HG03159 (cell line): Measurements from ENCODE around the gene RXFP4.
"Not testable (repeated sequence)": the region's sequence is repeated elsewhere in the genome, so short reads cannot be mapped to it uniquely, and the experiment has no call there.

Experiments
- ATAC-seq: cut with Tn5 transposase; IDR thresholded peaks from one replicate; pipeline ENCODE4 v1.9.1; 2021; ENCODE audit warnings: mild to moderate bottlenecking, moderate library complexity; ENCODE audit not compliant: unreplicated experiment

Gene RXFP4, protein sequence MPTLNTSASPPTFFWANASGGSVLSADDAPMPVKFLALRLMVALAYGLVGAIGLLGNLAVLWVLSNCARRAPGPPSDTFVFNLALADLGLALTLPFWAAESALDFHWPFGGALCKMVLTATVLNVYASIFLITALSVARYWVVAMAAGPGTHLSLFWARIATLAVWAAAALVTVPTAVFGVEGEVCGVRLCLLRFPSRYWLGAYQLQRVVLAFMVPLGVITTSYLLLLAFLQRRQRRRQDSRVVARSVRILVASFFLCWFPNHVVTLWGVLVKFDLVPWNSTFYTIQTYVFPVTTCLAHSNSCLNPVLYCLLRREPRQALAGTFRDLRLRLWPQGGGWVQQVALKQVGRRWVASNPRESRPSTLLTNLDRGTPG

DNA sequence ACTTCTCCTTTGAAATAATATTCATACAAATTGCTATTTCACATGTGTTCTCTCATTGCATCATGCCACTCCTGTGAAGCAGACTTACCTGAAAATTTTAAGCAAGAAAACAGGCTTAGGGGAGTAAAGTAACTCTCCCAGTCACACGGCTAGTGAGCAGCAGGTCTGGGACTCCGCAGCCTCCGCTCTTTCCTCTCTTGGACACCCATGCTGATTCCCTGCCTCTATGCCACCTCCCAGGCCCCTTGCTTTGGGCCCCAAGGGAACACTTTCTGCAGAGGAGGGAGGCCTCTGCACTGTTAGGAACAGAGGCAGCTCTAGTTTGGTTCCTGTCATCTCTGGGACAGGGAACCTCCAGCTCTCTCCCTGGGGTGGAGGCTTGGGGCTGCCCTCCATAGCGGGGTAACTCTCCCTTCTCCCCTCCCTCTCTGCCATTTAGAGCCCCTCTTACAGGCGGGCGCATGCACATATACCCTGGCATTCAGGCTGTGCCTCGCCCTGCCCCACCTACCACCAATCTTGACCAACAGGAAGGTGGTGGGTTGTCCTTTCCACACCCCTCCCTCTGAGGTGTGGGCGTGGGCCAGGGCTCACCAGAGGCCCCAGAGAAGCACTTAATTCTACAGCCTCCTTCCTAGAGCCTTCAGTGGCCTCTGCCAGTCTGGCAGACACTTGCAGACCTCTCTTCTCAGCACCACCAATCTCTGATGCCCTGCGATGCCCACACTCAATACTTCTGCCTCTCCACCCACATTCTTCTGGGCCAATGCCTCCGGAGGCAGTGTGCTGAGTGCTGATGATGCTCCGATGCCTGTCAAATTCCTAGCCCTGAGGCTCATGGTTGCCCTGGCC lies at the start of gene RXFP4:
RXFP4 (plus strand) TSS at position 646 of the 852 bp plus-strand sequence; CDS start at position 718, 72 bp downstream.
- ATAC-seq, result no peak

DNA sequence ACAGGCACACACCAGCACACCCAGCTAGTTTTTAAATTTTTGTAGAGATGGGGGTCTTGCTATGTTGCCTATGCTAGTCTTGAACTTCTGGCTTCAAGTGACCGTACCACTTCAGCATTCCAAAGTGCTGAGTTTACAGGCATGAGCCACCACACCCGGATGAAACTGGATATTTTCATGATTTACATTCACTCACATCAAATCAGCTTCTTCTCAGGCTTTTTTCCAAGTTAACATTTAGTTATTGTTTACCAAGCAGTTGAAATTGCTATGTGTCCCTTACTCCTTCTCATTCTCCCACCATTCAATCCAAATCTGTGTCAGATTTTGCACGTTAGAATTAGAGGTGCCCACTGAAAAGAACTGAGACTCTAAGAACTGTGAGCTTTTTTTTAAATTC lies 48.6 kb upstream of the RXFP4 start:
- ATAC-seq, result no peak

DNA sequence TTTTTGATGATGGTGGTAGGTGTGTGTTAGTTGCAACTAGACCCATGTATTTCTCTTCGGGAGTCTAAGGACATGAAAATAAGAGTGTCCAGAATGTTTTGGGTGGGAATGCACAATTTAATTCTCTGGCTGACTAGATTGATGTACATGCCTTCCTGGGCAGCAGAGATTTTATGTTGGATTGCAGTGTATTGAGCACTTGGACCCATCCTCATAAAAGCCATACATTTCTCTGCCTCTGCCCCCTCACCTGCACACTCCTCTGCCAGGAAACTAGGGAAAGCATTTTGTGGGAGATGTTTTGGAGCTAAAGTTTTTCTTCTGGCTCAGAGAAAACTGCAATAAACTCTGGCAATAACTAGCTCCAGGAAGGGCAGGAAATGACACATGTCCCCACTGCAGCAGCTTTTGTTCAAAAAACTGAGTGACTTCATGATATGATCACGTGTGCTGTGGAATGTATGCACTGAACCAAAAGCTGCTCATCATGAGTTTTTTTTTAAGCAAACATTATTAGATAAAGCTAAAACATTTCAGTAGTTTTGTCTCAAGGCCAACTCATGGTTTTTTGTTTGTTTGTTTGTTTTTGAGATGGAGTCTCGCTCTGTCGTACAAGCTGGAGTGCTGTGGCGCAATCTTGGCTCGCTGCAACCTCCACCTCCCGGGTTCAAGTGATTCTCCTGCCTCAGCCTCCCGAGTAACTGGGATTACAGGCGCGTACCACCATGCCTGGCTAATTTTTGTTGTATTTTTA lies 47.9 kb upstream of the RXFP4 start:
- ATAC-seq, result no peak

DNA sequence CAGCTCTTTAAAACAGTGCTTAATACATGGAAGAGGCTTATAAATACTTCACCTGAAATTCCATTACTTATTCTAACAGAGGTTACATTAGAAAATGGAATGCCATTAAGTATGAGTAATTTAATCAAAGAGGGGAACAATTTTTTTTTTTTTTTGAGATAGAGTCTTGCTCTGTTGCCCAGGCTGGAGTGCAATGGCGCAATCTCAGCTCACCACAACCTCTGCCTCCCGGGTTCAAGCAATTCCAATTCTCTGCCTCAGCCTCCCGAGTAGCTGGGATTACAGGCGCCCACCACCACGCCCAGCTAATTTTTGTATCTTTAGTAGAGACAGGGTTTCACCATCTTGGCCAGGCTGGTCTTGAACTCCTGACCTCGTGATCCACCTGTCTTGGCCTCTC lies 45.8 kb upstream of the RXFP4 start:
- not testable (repeated sequence) for ATAC-seq

DNA sequence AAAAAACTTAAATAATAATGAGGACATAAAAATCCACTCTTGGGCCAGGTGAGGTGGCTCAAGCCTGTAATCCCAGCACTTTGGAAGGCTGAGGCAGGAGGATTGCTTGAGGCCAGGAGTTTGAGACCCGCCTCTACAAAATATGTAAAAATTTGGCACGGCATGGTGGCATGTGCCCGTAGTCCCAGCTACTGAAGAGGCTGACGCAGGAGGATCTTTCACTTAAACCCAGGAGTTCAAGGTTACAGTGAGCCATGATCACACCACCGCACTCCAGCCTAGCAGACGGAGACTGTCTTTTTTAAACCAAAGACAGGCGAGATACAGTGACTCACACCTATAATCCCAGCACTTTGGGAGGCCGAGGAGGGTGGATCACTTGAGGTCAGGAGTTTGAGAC lies 45.0 kb upstream of the RXFP4 start:
- ATAC-seq, result not testable (repeated sequence)

DNA sequence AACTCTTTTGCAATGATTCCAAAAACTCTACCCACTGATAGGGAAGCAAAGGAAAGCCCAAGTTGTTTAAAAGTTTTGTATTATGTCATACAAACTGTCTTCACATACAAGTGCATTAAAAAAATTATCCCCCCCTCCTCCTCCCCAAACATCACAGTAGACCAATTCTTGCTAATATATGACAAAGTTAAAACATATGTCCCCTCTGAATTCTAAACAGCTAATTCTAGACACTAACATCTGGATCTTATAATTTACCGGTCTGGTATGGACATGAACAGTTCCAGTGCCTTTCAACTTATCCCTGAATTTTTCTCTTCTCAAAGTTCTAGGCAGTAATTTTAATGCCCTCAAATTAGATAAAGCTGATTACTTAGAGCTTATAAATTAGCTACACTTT lies 43.7 kb upstream of the RXFP4 start:
- no peak for ATAC-seq

DNA sequence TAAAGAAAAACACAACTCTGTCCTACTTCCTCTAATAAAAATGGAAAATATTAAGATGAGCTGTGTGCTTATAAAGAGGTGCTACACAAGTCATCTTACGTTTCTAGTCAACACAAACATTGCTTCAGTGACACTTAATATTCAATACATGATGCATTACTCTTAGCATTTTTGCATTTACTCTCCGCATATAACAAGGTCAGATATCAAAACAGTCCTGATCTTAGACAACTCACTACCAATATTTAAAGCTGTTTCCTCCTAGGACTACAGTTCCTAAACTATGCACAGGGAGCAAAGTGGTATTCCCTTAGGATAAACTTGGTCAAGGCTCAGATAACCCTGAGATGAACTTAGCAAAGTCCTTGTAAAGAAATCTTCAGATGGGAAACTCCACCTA lies 42.5 kb upstream of the RXFP4 start:
- ATAC-seq, result no peak

DNA sequence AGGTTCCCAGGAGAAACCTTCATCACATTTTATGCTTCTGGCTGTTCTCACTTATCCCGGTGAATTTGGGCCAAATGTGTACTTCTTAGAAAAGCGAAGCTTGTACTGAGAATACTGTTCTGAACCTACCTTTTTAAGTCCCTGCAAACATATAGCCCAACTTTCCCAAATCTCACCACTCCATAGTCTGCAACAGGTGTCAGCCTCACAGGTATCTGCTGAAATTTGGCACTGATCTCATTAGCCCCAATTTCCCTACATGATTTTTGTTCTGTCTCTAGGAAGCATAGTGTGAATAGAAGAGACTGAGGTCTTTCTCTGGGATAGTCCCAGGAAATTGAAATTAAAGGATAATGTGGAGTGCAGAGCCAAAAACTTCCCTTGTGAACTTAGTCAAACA lies 41.8 kb upstream of the RXFP4 start:
- no peak for ATAC-seq

DNA sequence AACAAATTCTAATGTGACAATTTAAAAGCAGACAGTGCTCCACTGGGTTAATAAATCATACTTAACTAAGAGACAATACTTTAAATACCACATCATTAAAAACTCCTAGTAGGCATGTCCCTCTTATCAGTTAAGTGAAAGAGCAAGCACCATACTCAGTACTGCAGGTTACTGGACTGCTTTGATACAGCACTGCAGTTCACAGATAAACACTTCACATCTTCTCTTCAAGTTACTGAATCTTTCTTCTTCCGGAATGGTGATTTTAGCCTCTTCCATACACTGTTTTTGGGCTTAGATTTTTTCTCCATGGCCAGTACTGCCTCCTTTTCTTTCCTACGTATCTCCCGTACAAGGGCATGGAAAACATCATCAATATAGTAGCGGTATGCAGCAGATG lies 41.3 kb upstream of the RXFP4 start:
- no peak for ATAC-seq

DNA sequence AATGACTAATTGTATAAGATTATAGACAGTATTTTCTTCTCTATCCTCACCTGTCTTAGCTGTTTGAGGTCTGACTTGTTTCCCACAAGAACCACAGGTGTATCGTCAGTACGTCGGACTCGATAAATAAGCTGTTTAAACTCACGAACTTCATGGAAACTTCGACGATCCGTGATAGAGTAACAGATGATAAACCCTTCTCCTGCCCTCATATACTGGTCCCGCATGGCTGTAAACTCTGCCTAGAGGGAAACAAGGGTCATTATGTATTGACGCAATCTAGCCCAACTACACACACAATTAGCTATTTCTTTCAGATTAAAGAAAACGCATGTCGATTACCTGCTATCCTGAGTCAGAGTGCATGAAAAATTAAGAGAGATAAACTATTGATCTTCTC lies 37.2 kb upstream of the RXFP4 start:
- ATAC-seq, result no peak

DNA sequence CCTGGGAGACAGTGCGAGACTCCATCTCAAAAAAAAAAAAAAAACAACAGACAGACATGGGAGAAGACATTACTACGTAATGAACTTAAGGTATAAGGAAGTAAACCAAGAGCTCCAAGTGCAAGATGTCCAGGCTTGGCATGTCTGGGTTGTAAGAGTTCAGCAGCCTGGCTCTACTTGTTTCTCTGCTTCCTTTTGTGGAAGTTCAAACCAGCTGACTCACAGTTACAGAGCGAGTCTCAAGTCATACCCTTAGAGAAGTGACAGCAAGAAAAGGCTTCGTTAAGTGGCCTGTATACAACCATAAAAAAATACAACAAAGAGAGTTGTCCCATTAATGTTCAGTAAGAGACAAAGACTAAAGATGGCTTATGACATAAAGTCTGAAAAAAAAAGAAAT lies 31.5 kb upstream of the RXFP4 start:
- no peak for ATAC-seq

DNA sequence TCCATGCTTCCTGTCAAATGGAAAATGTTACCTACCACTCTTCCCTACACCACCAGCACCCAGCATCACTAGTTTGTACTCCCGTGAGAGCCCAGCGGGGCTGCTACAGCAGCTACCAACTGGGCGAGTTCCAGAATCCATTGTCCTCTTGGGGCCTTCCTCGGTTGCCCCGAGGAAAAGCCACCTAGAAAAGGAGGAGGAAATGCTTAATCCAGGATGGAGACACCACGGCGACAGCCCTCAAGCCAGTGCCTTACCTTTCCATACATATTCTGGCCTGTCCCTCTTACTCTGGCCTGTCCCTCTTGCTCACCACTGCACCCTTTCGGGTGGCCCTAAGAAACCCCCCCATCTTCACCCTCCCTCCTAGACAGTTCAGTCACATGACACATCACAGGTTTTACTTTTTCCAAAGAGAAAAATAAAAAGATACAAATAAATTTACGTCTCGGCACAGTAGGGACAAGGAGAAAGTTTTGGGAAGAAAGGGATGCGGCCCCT lies 30.8 kb upstream of the RXFP4 start:
- ATAC-seq, result peak; percentile 16

DNA sequence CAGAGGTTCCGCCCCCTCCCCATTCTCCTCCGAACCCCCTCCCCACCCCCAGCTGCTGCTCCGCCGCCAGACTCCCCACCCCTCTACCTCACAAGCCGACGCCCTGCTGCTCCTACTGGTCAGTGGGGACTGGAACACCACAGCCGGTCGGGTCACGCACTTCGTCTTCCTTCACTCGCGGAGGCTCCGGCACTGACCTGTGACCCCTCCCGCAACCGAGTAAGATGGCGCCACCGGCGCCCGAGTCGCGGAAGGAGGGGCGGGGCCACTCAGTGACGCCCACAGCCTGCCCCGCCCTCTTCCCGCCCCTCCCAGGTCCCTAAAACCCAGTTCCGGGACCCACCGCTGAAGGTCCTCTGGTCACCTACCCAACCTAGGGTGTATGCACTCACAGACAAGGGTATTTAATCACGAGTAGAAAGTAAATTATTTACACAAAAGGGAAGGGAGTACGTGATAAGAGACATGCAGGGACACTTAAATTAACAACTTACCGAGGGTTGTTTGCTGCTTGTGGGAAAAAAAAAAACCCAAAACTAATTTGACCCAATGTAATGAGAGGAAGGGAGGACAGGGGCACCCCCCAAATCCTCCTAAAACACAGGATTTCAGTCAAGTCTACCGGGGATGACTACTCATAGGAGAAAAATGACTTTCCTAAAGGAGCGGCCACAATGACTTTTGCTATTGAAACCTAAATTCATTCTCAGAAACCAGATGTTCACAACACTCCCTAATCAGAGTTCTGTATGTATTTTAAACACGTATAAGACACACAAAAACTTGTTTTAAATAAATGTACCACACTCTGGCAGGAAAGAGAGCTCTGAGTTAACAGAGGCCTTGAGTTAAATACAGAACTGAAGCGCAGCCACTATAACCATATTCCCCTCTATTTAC lies 30.0 kb upstream of the RXFP4 start, which contains the start of gene RIT1:
RIT1 (minus strand) TSS at position 194 of the 900 bp plus-strand sequence. CDS start 588 bp downstream, outside the sequence.
- peak; percentile 82 for ATAC-seq

DNA sequence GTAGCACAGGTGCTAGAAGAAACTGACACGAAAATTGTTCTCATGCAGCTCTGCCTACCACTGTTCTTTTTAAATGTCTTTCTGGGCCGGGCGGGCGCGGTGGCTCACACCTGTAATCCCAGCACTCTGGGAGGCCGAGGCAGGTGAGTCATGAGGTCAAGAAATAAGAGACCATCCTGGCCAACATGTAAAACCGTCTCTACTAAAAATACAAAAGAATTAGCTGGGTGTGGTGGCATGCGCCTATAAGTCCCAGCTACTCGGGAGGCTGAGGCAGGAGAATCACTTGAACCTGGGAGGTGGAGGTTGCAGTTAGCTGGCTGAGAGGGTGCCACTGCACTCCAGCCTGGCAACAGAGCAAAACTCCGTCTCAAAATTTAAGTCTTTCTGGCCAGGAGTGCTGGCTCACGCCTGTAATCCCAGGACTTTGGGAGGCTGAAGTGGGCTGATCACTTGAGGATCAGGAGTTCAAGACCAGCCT lies 29.3 kb upstream of the RXFP4 start:
- ATAC-seq, result no peak

DNA sequence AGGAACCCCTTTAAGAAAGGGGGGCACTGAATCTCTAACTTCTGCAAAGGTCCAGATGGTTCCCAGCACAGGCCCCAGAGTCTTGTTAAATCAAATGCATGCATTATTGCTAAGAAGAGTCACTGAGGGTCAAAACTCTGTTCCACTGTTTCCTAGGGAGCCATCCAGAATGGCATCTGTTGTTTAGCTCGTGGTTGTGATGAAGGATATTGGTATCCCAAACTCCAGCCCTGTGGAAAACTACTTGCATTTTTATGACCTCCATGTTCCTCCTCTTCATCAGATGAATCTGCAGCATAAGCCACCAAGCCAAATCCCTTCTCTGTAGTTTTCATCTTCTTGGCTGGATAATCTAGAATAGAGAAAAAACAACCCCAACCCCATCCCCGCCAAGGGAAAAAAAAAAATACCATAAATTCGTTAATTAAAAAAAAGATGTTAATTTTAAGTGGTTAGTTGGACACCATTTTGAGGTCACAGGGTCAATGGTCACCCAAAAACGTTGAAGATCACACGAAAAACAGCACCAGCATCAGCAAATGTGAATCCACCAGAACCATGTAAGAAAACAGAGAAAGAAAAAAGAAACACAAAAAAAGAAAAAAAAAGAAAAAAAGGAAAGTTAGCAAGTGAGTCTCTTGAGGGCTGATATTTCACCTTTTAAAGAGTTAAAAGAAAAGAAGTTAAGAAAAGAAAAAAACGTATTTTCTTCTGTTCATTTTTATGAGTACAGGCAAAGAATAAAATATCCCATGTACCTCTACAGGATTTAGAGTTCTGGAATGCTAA lies 27.3 kb upstream of the RXFP4 start:
- ATAC-seq, result no peak

DNA sequence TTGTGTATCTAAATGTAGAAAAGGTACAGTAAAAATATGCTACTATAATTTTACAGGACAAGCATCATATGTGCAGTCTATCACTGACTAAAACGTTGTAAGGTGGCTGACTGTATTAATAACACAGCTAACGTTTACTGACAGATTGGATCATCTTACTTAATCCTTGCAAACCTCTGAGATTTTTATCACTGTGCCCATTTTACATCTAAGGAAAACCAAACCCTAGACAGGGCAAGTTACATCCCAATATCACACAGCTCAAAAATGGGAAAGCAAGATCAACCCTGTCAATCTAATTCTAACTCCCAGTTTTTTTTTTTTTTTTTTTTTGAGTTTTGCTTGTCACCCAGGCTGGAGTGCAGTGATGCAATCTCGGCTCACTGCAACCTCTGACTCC lies 22.8 kb upstream of the RXFP4 start:
- ATAC-seq, result no peak

DNA sequence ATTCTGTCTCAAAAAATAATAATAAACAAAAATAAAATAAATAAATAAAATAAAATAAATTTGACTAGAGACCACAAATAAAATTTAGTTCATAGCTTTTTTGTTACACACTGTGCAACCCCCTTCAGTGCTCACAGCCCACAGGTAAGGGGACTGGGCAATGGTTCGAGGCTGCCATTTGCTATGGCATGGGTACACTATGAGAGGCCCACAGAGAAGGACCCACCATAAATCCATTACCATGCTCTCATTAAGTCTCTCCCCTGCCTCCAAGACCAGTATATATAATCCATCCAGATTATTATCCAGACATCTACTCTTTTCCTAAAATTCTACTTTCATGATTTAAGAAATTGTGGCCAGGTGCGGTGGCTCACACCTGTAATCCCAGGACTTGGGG lies 21.6 kb upstream of the RXFP4 start:
- no peak for ATAC-seq

DNA sequence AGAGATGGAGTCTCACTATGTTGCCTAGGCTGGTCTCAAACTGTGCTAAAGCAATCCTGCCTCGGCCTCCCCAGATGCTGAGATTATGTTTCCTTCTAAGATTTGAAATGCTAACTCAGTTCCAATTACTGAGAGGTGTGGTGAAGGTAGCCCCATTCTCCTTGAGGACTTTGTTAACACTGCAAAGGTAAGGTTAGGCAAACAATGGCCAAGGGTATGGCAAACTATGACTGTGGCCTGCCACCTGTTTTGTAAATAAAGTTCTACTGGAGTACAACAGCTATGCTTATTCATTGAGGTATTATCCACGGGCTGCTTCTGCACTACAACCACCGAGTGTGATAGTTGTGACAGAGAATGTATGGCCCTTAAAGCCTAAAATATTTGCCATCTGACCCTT lies 20.7 kb upstream of the RXFP4 start:
- no peak for ATAC-seq

DNA sequence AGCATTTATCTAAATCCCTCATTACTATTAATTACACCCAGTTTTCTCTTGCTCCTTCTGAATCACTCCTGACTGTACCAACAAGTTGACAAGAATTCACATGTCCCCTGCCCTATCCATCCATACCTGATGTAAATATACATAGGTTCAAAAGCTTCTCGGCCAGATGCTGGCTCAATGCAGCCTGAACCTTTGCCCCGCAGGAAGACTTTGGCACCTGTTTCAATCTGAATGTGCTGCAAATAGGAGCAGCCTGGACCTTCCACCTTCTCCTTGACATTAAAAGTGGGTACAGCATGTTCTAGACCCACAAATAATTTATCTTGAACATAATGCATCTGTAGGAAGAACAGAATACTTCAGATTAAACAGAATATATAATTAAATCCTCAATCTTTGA lies 15.9 kb upstream of the RXFP4 start:
- ATAC-seq, result no peak
